Astrocyte of the spinal cord (primary cell): ENCODE data around the gene GJA3.

Source experiments
- DNase-seq: peaks from one replicate; pipeline ENCODE4 v3.0.0; 2011; ENCODE audit warnings: low read depth, low spot score
- H3K4me3 ChIP-seq: 2 replicates; pipeline ENCODE4 v1.5.1; 2011; ENCODE audit warnings: low read depth, mild to moderate bottlenecking, low read length, moderate library complexity
- CTCF ChIP-seq: IDR thresholded peaks from 2 replicates; pipeline ENCODE4 v1.5.1; 2012; ENCODE audit warnings: low read depth, mild to moderate bottlenecking, low read length, inconsistent platforms
- in situ Hi-C: cut with HindIII; loops from 2 replicates; pipeline ENCODE4 v1.10.0; 2017; ENCODE audit warnings: low sequenced_read_pairs

GJA3 gene

GRCh38 chr13:20137875-20138274 is 23.0 kb downstream of the GJA3 start:
- in situ Hi-C loops: no loop called here

GRCh38 chr13:20136781-20137703 is 23.8 kb downstream of the GJA3 start:
- in situ Hi-C loops: no loop called here
- no peak overlapping the region for H3K4me3 ChIP-seq
- peak; percentile 59 for TF ChIP-seq CTCF
- DNase-seq: no peak

More at GRCh38 chr13:20137875-20138274, 23.0 kb downstream of the GJA3 start:
- no peak for DNase-seq
- no peak overlapping the region for H3K4me3 ChIP-seq
- TF ChIP-seq CTCF: no peak

- no peak overlapping the region for H3K4me3 ChIP-seq
- DNase-seq: no peak
- no peak for TF ChIP-seq CTCF
- in situ Hi-C loops: no loop called here
Observed at GRCh38 chr13:20134732-20135131, 26.1 kb downstream of the GJA3 start.

GRCh38 chr13:20132052-20132634 is 28.7 kb downstream of the GJA3 start:
- no peak for TF ChIP-seq CTCF
- no peak for DNase-seq
- H3K4me3 ChIP-seq: no peak overlapping the region
- in situ Hi-C loops: no loop called here

- TF ChIP-seq CTCF: no peak
- in situ Hi-C loops: no loop called here
- no peak overlapping the region for H3K4me3 ChIP-seq
- no peak for DNase-seq
Observed at GRCh38 chr13:20131057-20131832, 29.6 kb downstream of the GJA3 start.

GRCh38 chr13:20130652-20131051 is 30.2 kb downstream of the GJA3 start:
- no peak for DNase-seq
- in situ Hi-C loops: no loop called here
- TF ChIP-seq CTCF: no peak
- no peak overlapping the region for H3K4me3 ChIP-seq
